WTC11 (cell line): ENCODE measurements around the gene LRRK2.

Experiments
- CTCF ChIP-seq: fragments of 200-600 bp; IDR thresholded peaks from 2 replicates; pipeline ENCODE4 v1.8.0; 2022; ENCODE audit warnings: antibody characterized with exemption
- MAX ChIP-seq: sonication (generic); formaldehyde crosslinking; IDR thresholded peaks from 2 replicates; pipeline ENCODE4 v1.8.0; 2022; ENCODE audit warnings: mild to moderate bottlenecking, missing genetic modification reagents
- TEAD4 ChIP-seq: sonication (generic); formaldehyde crosslinking; IDR thresholded peaks from 2 replicates; pipeline ENCODE4 v1.8.0; 2022; ENCODE audit warnings: mild to moderate bottlenecking, missing genetic modification reagents
- ZNF512 ChIP-seq: sonication (generic); formaldehyde crosslinking; IDR thresholded peaks from 2 replicates; pipeline ENCODE4 v1.8.1; 2022; ENCODE audit warnings: missing genetic modification reagents, borderline replicate concordance

- TF ChIP-seq ZNF512 (CRISPR knock-in tag) = no peak
- no peak for TF ChIP-seq TEAD4
- TF ChIP-seq MAX = no peak
- no peak for TF ChIP-seq CTCF
Observed at GRCh38 chr12:40258371-40258770, 33.6 kb downstream of the LRRK2 start.
